ENCODE measurements around the gene GPSM1.

GPSM1 gene

GRCh38 chr9:136331556-136332481 is 4.5 kb downstream of the GPSM1 start:
- no peak for DNase-seq (ENCODE audit: low read depth in 2 of 2)

- no peak for DNase-seq (ENCODE audit: low read depth in 2 of 2)
These were observed 5.2 kb downstream of the GPSM1 start for GRCh38 chr9:136332482-136332983.

GRCh38 chr9:136333045-136333444 is 5.7 kb downstream of the GPSM1 start:
- no peak for DNase-seq (ENCODE audit: low read depth in 2 of 2)

- DNase-seq (ENCODE audit: low read depth in 2 of 2): no peak
These were observed 6.1 kb downstream of the GPSM1 start for GRCh38 chr9:136333486-136333885.

GRCh38 chr9:136334541-136334940 is 7.2 kb downstream of the GPSM1 start:
- no peak for DNase-seq (ENCODE audit: low read depth in 2 of 2)

GRCh38 chr9:136335296-136336155 is 8.2 kb downstream of the GPSM1 start:
- no peak for DNase-seq (ENCODE audit: low read depth in 2 of 2)

GRCh38 chr9:136336156-136336870 is 9.0 kb downstream of the GPSM1 start:
- no peak for DNase-seq (ENCODE audit: low read depth in 2 of 2)

- no peak for DNase-seq (ENCODE audit: low read depth in 2 of 2)
These were observed 9.5 kb downstream of the GPSM1 start for GRCh38 chr9:136336881-136337280.

GRCh38 chr9:136337416-136338395 is 10.4 kb downstream of the GPSM1 start:
- DNase-seq (ENCODE audit: low read depth in 2 of 2): no peak

- DNase-seq (ENCODE audit: low read depth in 2 of 2): no peak
These were observed 11.2 kb downstream of the GPSM1 start for GRCh38 chr9:136338511-136338910.

GRCh38 chr9:136339173-136339957 is 12.0 kb downstream of the GPSM1 start:
- no peak for DNase-seq (ENCODE audit: low read depth in 2 of 2)

GRCh38 chr9:136339958-136340310 is 12.6 kb downstream of the GPSM1 start:
- DNase-seq (ENCODE audit: low read depth in 2 of 2): no peak

GRCh38 chr9:136340356-136341041 is 13.2 kb downstream of the GPSM1 start:
- no peak for DNase-seq (ENCODE audit: low read depth in 2 of 2)

GRCh38 chr9:136341042-136341655 is 13.8 kb downstream of the GPSM1 start:
- no peak for DNase-seq (ENCODE audit: low read depth in 2 of 2)

- DNase-seq (ENCODE audit: low read depth in 2 of 2): no peak
These were observed 14.4 kb downstream of the GPSM1 start for GRCh38 chr9:136341769-136342168.

GRCh38 chr9:136342181-136343120 is 15.1 kb downstream of the GPSM1 start:
- peak in 1 of 2 donors; percentile 37 for DNase-seq (ENCODE audit: low read depth in 2 of 2)

GRCh38 chr9:136343121-136343883 is 16.0 kb downstream of the GPSM1 start:
- DNase-seq (ENCODE audit: low read depth in 2 of 2): no peak
